Neuronal stem cell (in vitro differentiated cells): ENCODE results near the gene INVS.
"Not testable (repeated sequence)": the region's sequence is repeated elsewhere in the genome, so short reads cannot be mapped to it uniquely, and the experiment has no call there.

Experiments used
- DNase-seq: peaks from one replicate; pipeline ENCODE4 v3.0.0-alpha.2; 2013; ENCODE audit warnings: low spot score
- H2AFZ ChIP-seq: one replicate; pipeline ENCODE4 v1.6.1; 2013; ENCODE audit warnings: mild to moderate bottlenecking, low read length, inconsistent platforms
- H2AK5ac ChIP-seq: 2 replicates; pipeline ENCODE4 v1.6.1; 2013; ENCODE audit warnings: low read depth, mild to moderate bottlenecking, inconsistent platforms, low read length, moderate library complexity, mixed read lengths
- H2BK120ac ChIP-seq: 2 replicates; pipeline ENCODE4 v1.6.1; 2013; ENCODE audit warnings: low read depth, mild to moderate bottlenecking, inconsistent platforms, low read length, moderate library complexity, mixed read lengths
- H2BK12ac ChIP-seq: one replicate; pipeline ENCODE4 v1.6.1; 2013; ENCODE audit warnings: low read length, inconsistent platforms
- H2BK15ac ChIP-seq: 2 replicates; pipeline ENCODE4 v1.6.1; 2013; ENCODE audit warnings: mild to moderate bottlenecking, low read length, inconsistent platforms, mixed read lengths
- H2BK5ac ChIP-seq: one replicate; pipeline ENCODE4 v1.6.1; 2013; ENCODE audit warnings: inconsistent platforms, mild to moderate bottlenecking, low read length, moderate library complexity
- H3K14ac ChIP-seq: one replicate; pipeline ENCODE4 v1.6.1; 2013; ENCODE audit warnings: low read length, inconsistent platforms
- H3K18ac ChIP-seq: 2 replicates; pipeline ENCODE4 v1.6.1; 2013; ENCODE audit warnings: low read length, inconsistent platforms
- H3K23ac ChIP-seq: 2 replicates; pipeline ENCODE4 v1.6.1; 2013; ENCODE audit warnings: low read depth, mild to moderate bottlenecking, mixed read lengths, low read length, inconsistent platforms; ENCODE audit not compliant: poor library complexity
- H3K27ac ChIP-seq: replicated peaks from 3 replicates; pipeline ENCODE4 v1.5.1; 2013; ENCODE audit warnings: low read length, inconsistent platforms
- H3K27me3 ChIP-seq, 3 experiments: 2 replicates each; pipeline ENCODE4 v1.6.1; 2013; ENCODE audit warnings: low read length in 3 of 3, mild to moderate bottlenecking in 2 of 3, inconsistent platforms in 1 of 3, low read depth in 1 of 3, mixed read lengths in 1 of 3, moderate library complexity in 1 of 3; ENCODE audit not compliant: control insufficient read depth in 3 of 3, insufficient read depth in 3 of 3
- H3K36me3 ChIP-seq, 2 donors: replicated peaks in 1 of 2; 2 replicates each; pipeline ENCODE4 v1.6.1; 2013; ENCODE audit warnings: low read length in 2 of 2; ENCODE audit not compliant: control insufficient read depth in 2 of 2, insufficient read depth in 2 of 2
- H3K4ac ChIP-seq: 2 replicates; pipeline ENCODE4 v1.6.1; 2013; ENCODE audit warnings: inconsistent platforms, mild to moderate bottlenecking, low read length, moderate library complexity
- H3K4me1 ChIP-seq, 2 donors: 1 replicate in 1 of 2; 2 replicates in 1 of 2; pipeline ENCODE4 v1.6.1; 2013; ENCODE audit warnings: low read length in 2 of 2, low read depth in 1 of 2; ENCODE audit not compliant: control insufficient read depth in 2 of 2, insufficient read depth in 1 of 2
- H3K4me2 ChIP-seq: one replicate; pipeline ENCODE4 v1.6.1; 2013; ENCODE audit warnings: mild to moderate bottlenecking, low read length, inconsistent platforms; ENCODE audit not compliant: insufficient read depth, poor library complexity, severe bottlenecking
- H3K4me3 ChIP-seq, 2 donors: 2 replicates each; pipeline ENCODE4 v1.5.1; 2013; ENCODE audit warnings: low read length in 2 of 2, mild to moderate bottlenecking in 2 of 2, inconsistent platforms in 1 of 2, moderate library complexity in 1 of 2
- H3K79me1 ChIP-seq: one replicate; pipeline ENCODE4 v1.6.1; 2013; ENCODE audit warnings: low read depth, mild to moderate bottlenecking, inconsistent platforms, low read length, moderate library complexity
- H3K9ac ChIP-seq: one replicate; pipeline ENCODE4 v1.6.1; 2013; ENCODE audit warnings: mild to moderate bottlenecking, low read depth, low read length, inconsistent platforms; ENCODE audit not compliant: poor library complexity
- H3K9me3 ChIP-seq, 2 donors: replicated peaks in 1 of 2; 2 replicates each; pipeline versions ENCODE3 to v1.6.1; 2013; ENCODE audit warnings: low read length in 2 of 2, mild to moderate bottlenecking in 2 of 2, inconsistent platforms in 1 of 2, low read depth in 1 of 2, mixed read lengths in 1 of 2, moderate library complexity in 1 of 2; ENCODE audit not compliant: control insufficient read depth in 2 of 2, insufficient read depth in 1 of 2
- H4K8ac ChIP-seq: one replicate; pipeline ENCODE4 v1.6.1; 2013; ENCODE audit warnings: low read depth, mild to moderate bottlenecking, inconsistent platforms, low read length, moderate library complexity
- H4K91ac ChIP-seq: one replicate; pipeline ENCODE4 v1.6.1; 2013; ENCODE audit warnings: low read length, low read depth, mild to moderate bottlenecking, inconsistent platforms; ENCODE audit not compliant: poor library complexity
- WGBS, 2 donors: extraction: QIAGEN DNeasy Blood & Tissue Kit; methylation state at CpG; one replicate each; pipeline ENCODE4 v1.1.7; 2013; ENCODE audit warnings: missing lambda C conversion rate in 2 of 2, mixed read lengths in 1 of 2; ENCODE audit not compliant: insufficient read length in 2 of 2, insufficient replicate concordance in 1 of 2; ENCODE audit errors: extremely low coverage in 2 of 2; 5-methylcytosine and 5-hydroxymethylcytosine counted together

The INVS gene

GRCh38 chr9:100069068-100069467 is 30.0 kb upstream of the INVS start:
- H2BK120ac ChIP-seq, H3K27ac ChIP-seq, DNase-seq, H3K9me3 ChIP-seq, H2BK5ac ChIP-seq, H3K27me3 ChIP-seq, H4K8ac ChIP-seq, H3K79me1 ChIP-seq, H3K36me3 ChIP-seq, H3K4ac ChIP-seq, H3K4me1 ChIP-seq, H2AK5ac ChIP-seq, H2BK12ac ChIP-seq, H3K18ac ChIP-seq, H4K91ac ChIP-seq, H3K14ac ChIP-seq, H2AFZ ChIP-seq, H2BK15ac ChIP-seq, H3K9ac ChIP-seq, H3K4me3 ChIP-seq, H3K23ac ChIP-seq, H3K4me2 ChIP-seq: not testable (repeated sequence)
- no CpG with 5 or more reads among the region's 3 CpGs for WGBS, 2 donors

- no peak overlapping the region for H2BK12ac ChIP-seq
- no peak overlapping the region for H3K4ac ChIP-seq
- H3K4me2 ChIP-seq: no peak overlapping the region
- H2BK120ac ChIP-seq: no peak overlapping the region
- DNase-seq: no peak
- H2AK5ac ChIP-seq: no peak overlapping the region
- no peaks in the 10 kb centered on the region for H3K79me1 ChIP-seq
- H3K4me1 ChIP-seq: no peaks in the 10 kb centered on the region
- H2BK15ac ChIP-seq: no peak overlapping the region
- no peak overlapping the region for H3K4me3 ChIP-seq
- H2BK5ac ChIP-seq: no peak overlapping the region
- H2AFZ ChIP-seq: no peak overlapping the region
- no CpG with 5 or more reads among the region's 2 CpGs for WGBS, 2 donors
- no peak overlapping the region for H3K14ac ChIP-seq
- H3K36me3 ChIP-seq: no peaks in the 10 kb centered on the region
- H3K9ac ChIP-seq: no peak overlapping the region
- no peak overlapping the region for H3K23ac ChIP-seq
- H4K91ac ChIP-seq: no peak overlapping the region
- H3K27me3 ChIP-seq: no peaks in the 10 kb centered on the region
- peaks cover 0 to 3% of the 10 kb centered on the region in 2 donors for H3K9me3 ChIP-seq
- no peak overlapping the region for H4K8ac ChIP-seq
- H3K27ac ChIP-seq: no peak overlapping the region
- H3K18ac ChIP-seq: no peak overlapping the region
These were observed 28.7 kb upstream of the INVS start for GRCh38 chr9:100070104-100071041.

GRCh38 chr9:100071271-100071670 is 27.8 kb upstream of the INVS start:
- no peak overlapping the region for H3K4me3 ChIP-seq
- no peak overlapping the region for H2BK120ac ChIP-seq
- no CpG with 5 or more reads among the region's 2 CpGs for WGBS, 2 donors

GRCh38 chr9:100072805-100073204 is 26.2 kb upstream of the INVS start:
- Histone ChIP-seq H2BK15ac (no peak overlapping the region), H3K36me3 (no peaks in the 10 kb centered on the region), H3K18ac (no peak overlapping the region), H2BK120ac (no peak overlapping the region), H2AK5ac (no peak overlapping the region), H3K4me2 (no peak overlapping the region), H4K8ac (no peak overlapping the region), H3K23ac (no peak overlapping the region), H4K91ac (no peak overlapping the region), H3K9me3 (no peaks in the 10 kb centered on the region), H3K4ac (no peak overlapping the region), H3K79me1 (no peaks in the 10 kb centered on the region), H3K27ac (no peak overlapping the region), H3K14ac (no peak overlapping the region), H3K4me1 (no peaks in the 10 kb centered on the region), H2BK12ac (no peak overlapping the region), H2BK5ac (no peak overlapping the region), H3K9ac (no peak overlapping the region), H3K27me3 (no peaks in the 10 kb centered on the region), H2AFZ (no peak overlapping the region), H3K4me3 (no peak overlapping the region)
- no CpG with 5 or more reads among the region's 2 CpGs for WGBS, 2 donors
- DNase-seq: no peak

More at GRCh38 chr9:100071271-100071670, 27.8 kb upstream of the INVS start:
- Histone ChIP-seq H3K36me3 (no peaks in the 10 kb centered on the region), H3K79me1 (no peaks in the 10 kb centered on the region), H3K4me1 (no peaks in the 10 kb centered on the region), H2BK5ac (no peak overlapping the region), H2BK15ac (no peak overlapping the region), H3K14ac (no peak overlapping the region), H4K91ac (no peak overlapping the region), H2BK12ac (no peak overlapping the region), H2AFZ (no peak overlapping the region), H3K4me2 (no peak overlapping the region), H3K4ac (no peak overlapping the region), H3K18ac (no peak overlapping the region), H2AK5ac (no peak overlapping the region), H3K9me3 (peaks cover 0 to 3% of the 10 kb centered on the region in 2 donors), H3K9ac (no peak overlapping the region), H3K27ac (no peak overlapping the region), H3K27me3 (no peaks in the 10 kb centered on the region), H3K23ac (no peak overlapping the region), H4K8ac (no peak overlapping the region)
- no peak for DNase-seq
